Epithelial cell of proximal tubule (primary cell): Measurements from ENCODE around the gene C6orf15. TPM values are rescaled to one million over a fixed set of nuclear protein-coding genes. Genes with fewer than 3 reads are reported as not detected.

Source experiments
- DNase-seq: peaks from one replicate; pipeline ENCODE4 v3.0.0-alpha.2; 2011; ENCODE audit warnings: low read depth
- H3K4me3 ChIP-seq: 2 replicates; pipeline ENCODE4 v1.5.1; 2011; ENCODE audit warnings: low read depth, mild to moderate bottlenecking, low read length
- CTCF ChIP-seq: conservative IDR thresholded peaks from 2 replicates; pipeline ENCODE4 v1.5.1; 2012; ENCODE audit warnings: low read depth, mild to moderate bottlenecking, low read length
- total RNA-seq: library from RNA; depleted of rRNA; stranded (reverse); fragments of >200 nt; gene quantifications from 2 replicates; pipeline ENCODE4 v1.2.3, GENCODE V29; 2015

The C6orf15 gene
- total RNA-seq, 1 donor from 2014 or later: 0.29 TPM

- no peak for DNase-seq
- no peak overlapping the region for H3K4me3 ChIP-seq
- TF ChIP-seq CTCF: no peak
These were observed 20.1 kb downstream of the C6orf15 start for GRCh38 chr6:31092238-31092637.

- no peak for TF ChIP-seq CTCF
- H3K4me3 ChIP-seq: no peak overlapping the region
- no peak for DNase-seq
These were observed 20.7 kb downstream of the C6orf15 start for GRCh38 chr6:31091680-31092079.

GRCh38 chr6:31090973-31091364 is 21.4 kb downstream of the C6orf15 start:
- no peak for TF ChIP-seq CTCF
- DNase-seq: no peak
- H3K4me3 ChIP-seq: no peak overlapping the region

- DNase-seq: no peak
- TF ChIP-seq CTCF: no peak
These were observed 22.0 kb downstream of the C6orf15 start for GRCh38 chr6:31090275-31090972.

GRCh38 chr6:31087494-31088089 is 24.8 kb downstream of the C6orf15 start:
- peak; percentile 48 for DNase-seq
- H3K4me3 ChIP-seq: peak overlapping the region; percentile 1
- TF ChIP-seq CTCF: peak; percentile 85

More at GRCh38 chr6:31090275-31090972, 22.0 kb downstream of the C6orf15 start:
- H3K4me3 ChIP-seq: no peak overlapping the region

- DNase-seq: no peak
- no peak for TF ChIP-seq CTCF
- H3K4me3 ChIP-seq: peak overlapping the region; percentile 1
These were observed 25.5 kb downstream of the C6orf15 start for GRCh38 chr6:31086788-31087440.
